Lower leg skin (tissue), 4 donors: ENCODE results near the gene DTD2. TPM values are rescaled to one million over a fixed set of nuclear protein-coding genes. Genes with fewer than 3 reads are reported as not detected.
"Not testable (repeated sequence)": the region's sequence is repeated elsewhere in the genome, so short reads cannot be mapped to it uniquely, and the experiment has no call there.

Experiments used
- DNase-seq, 2 donors: peaks; one replicate each; pipeline ENCODE4 v3.0.0-alpha.2; 2019; ENCODE audit warnings: low spot score in 2 of 2
- H3K4me3 ChIP-seq: fragments of 200-600 bp; sonication (generic); 2 replicates; pipeline ENCODE4 v1.5.1; 2017; ENCODE audit warnings: mild to moderate bottlenecking, low read depth; ENCODE audit not compliant: poor library complexity, severe bottlenecking
- CTCF ChIP-seq, 3 donors: fragments of 450-650 bp; IDR thresholded peaks; one replicate each; pipeline ENCODE4 v1.5.1; 2016; ENCODE audit warnings: antibody characterized with exemption in 3 of 3, mild to moderate bottlenecking in 3 of 3, moderate library complexity in 2 of 3
- POLR2A ChIP-seq, 2 donors: fragments of 450-650 bp; IDR thresholded peaks; one replicate each; pipeline ENCODE4 v1.6.1; 2016 to 2017; ENCODE audit warnings: antibody characterized with exemption in 2 of 2, mild to moderate bottlenecking in 1 of 2, moderate library complexity in 1 of 2
- WGBS, 2 donors: methylation state at CpG; one replicate each; pipeline ENCODE4 v1.1.5; 2018; 5-methylcytosine and 5-hydroxymethylcytosine counted together
- intact Hi-C: fragments of 100-400 bp; cut with DNase I; formaldehyde crosslinking; loops from one replicate; pipeline ENCODE4 v1.15.0; 2023; ENCODE audit warnings: low total_unique reads
- total RNA-seq, 4 donors: library from RNA; depleted of rRNA; stranded (reverse); fragments of >200 nt; gene quantifications; one replicate each; pipeline ENCODE4 v1.1.0, GENCODE V29; 2016

Gene DTD2
- total RNA-seq, 4 donors from 2014 or later = 14.2 to 26.8 (median 20.8) TPM

- no peak overlapping the region for H3K4me3 ChIP-seq
- no peak for DNase-seq
- TF ChIP-seq CTCF (IDR thresholded peaks at IDR 0.05) = no peak
- TF ChIP-seq POLR2A (IDR thresholded peaks at IDR 0.05) = no peak
- intact Hi-C loops = no loop called here
Observed at GRCh38 chr14:31440280-31440679, 17.0 kb downstream of the DTD2 start.

- intact Hi-C loops = no loop called here
- no peak overlapping the region for H3K4me3 ChIP-seq
- 74 to 81% methylated on average over 2 of the region's 2 CpGs for WGBS, 2 donors
- no peak for DNase-seq
- no peak for TF ChIP-seq CTCF (IDR thresholded peaks at IDR 0.05)
- TF ChIP-seq POLR2A (IDR thresholded peaks at IDR 0.05) = no peak
Observed at GRCh38 chr14:31439561-31439960, 17.7 kb downstream of the DTD2 start.

GRCh38 chr14:31437045-31437691 lies 20.1 kb downstream of the DTD2 start:
- H3K4me3 ChIP-seq, intact Hi-C loops, DNase-seq: not testable (repeated sequence)
- 96 to 100% methylated on average over 1 to 10 of the region's 45 CpGs for WGBS, 2 donors

GRCh38 chr14:31435276-31435675 lies 22.0 kb downstream of the DTD2 start:
- DNase-seq = no peak
- no peak for TF ChIP-seq CTCF (IDR thresholded peaks at IDR 0.05)
- no peak for TF ChIP-seq POLR2A (IDR thresholded peaks at IDR 0.05)
- intact Hi-C loops = no loop called here
- H3K4me3 ChIP-seq = no peak overlapping the region

- intact Hi-C loops = no loop called here
- H3K4me3 ChIP-seq = no peak overlapping the region
- WGBS, 2 donors = 94 to 95% methylated on average over 11 of the region's 11 CpGs
- TF ChIP-seq POLR2A (IDR thresholded peaks at IDR 0.05) (no peak), CTCF (IDR thresholded peaks at IDR 0.05) (no peak)
- DNase-seq = no peak
Observed at GRCh38 chr14:31430634-31431264, 26.6 kb downstream of the DTD2 start.

- no peak overlapping the region for H3K4me3 ChIP-seq
- TF ChIP-seq CTCF (IDR thresholded peaks at IDR 0.05) (no peak), POLR2A (IDR thresholded peaks at IDR 0.05) (no peak)
- 91 to 95% methylated on average over 1 of the region's 1 CpG for WGBS, 2 donors
- no peak for DNase-seq
- intact Hi-C loops = no loop called here
Observed at GRCh38 chr14:31429791-31430190, 27.5 kb downstream of the DTD2 start.
